HG03103 (cell line): ENCODE measurements around the gene TRAF3IP1.
A peak's percentile ranks its signal among the peaks of the same experiment; 100 is the strongest.
"Not testable (repeated sequence)": the region's sequence is repeated elsewhere in the genome, so short reads cannot be mapped to it uniquely, and the experiment has no call there.

Source experiments
- ATAC-seq: cut with Tn5 transposase; IDR thresholded peaks from one replicate; pipeline ENCODE4 v1.9.1; 2021; ENCODE audit warnings: low read depth; ENCODE audit not compliant: unreplicated experiment

Gene TRAF3IP1

GRCh38 chr2:238338710-238339394 is 18.5 kb downstream of the TRAF3IP1 start:
- ATAC-seq: no peak

DNA sequence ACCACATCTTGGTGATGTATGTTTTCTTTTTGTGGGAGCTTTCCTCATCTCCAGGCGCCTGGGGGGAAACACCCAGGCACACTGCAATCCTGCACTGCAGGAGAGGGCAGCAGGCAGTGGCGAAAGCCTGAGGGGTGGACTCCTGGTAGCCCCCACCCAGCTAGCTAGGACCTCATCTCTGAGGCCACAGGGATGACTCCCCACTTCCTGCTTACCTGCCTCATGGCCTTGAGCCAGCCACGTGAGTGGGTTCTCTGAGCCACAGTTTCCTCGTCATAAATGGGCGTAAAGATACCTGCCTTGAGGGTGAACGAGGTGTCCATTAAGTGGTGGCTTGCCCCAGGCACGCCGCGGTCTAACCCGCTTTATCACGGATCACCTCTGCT is 19.1 kb downstream of the TRAF3IP1 start:
- ATAC-seq: no peak

GRCh38 chr2:238339814-238340213 is 19.5 kb downstream of the TRAF3IP1 start:
- no peak for ATAC-seq

GRCh38 chr2:238341536-238341935 is 21.2 kb downstream of the TRAF3IP1 start:
- no peak for ATAC-seq

GRCh38 chr2:238344035-238344434 is 23.7 kb downstream of the TRAF3IP1 start:
- no peak for ATAC-seq

DNA sequence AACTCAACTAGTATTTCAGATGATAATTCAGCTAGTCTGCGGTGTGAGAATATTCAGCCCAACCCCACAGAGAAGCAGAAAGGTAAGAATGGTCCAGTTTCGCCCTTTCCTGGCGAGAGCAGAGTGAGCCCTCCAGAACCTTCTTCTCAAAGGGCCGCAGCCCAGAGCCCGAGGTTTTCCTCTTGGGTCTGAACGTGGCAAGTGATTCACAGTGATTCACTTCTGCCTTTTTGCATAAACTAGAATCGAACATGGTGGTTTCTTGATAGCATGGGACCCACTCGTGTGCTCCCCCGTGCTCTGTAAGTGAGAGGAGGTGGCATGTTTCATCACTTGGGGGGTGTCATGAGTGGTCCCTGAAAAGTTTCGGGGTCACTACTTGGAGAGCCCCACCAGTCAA is 24.2 kb downstream of the TRAF3IP1 start:
- no peak for ATAC-seq

GRCh38 chr2:238345297-238345968 is 25.1 kb downstream of the TRAF3IP1 start:
- no peak for ATAC-seq

- peak; percentile 54 for ATAC-seq
Measured at GRCh38 chr2:238346544-238346943, 26.2 kb downstream of the TRAF3IP1 start.

DNA sequence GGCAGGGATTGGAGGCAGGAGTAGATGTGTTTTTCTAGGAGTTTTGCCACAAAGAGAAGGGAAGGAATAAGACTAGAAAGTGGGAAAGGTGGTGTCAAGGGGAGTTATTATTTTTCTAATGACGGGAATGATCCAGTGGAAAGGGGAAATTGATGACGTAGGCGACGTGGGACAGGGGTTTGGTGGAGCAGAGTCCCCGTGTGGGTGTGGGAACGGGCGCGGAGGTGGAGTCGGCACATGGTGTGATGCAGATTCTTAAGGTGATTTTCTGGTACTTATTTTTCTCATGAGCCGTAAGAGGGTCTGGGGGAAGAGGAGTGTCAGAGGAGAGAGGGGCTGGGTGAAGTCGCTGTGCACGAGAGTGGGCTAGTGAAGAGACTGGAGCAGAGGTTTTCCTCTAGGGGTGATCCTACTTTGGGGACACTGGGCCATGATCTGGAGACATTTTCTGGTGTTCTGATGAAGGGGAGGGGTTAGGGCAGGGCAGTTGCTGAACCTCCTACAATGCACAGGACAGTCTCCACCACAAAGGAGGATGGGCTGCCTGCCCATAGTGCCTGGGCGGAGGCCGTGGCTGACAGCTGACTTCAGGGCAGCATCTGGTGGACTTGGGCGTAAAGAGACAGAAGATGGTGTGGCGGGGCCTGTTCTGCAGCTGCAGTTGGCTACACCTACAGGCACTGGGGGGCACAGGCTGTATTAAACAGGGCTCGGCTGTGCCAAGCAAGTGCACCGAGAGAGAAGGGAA is 30.0 kb downstream of the TRAF3IP1 start:
- no peak for ATAC-seq

GRCh38 chr2:238351315-238351714 is 31.0 kb downstream of the TRAF3IP1 start:
- no peak for ATAC-seq

DNA sequence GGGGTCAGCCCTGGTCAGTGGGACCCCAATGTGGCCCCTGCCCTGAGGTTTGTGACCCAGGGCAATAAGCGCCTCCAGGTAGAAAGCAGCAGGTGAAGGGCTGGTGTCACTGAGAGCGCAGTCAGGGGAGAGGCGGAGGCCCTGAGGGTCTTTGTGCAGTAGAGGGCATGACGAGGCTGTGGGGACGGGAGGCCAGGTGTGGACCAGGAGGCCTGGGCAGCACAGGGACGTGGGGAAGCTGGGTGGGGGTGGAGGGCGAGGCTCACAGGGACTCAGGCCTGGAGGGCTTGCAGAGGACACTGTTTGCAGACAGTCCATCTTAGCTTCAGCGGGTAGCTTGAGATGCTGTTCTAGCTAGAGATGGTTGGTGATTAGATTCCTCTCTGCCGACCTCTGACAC is 32.0 kb downstream of the TRAF3IP1 start:
- ATAC-seq: no peak

DNA sequence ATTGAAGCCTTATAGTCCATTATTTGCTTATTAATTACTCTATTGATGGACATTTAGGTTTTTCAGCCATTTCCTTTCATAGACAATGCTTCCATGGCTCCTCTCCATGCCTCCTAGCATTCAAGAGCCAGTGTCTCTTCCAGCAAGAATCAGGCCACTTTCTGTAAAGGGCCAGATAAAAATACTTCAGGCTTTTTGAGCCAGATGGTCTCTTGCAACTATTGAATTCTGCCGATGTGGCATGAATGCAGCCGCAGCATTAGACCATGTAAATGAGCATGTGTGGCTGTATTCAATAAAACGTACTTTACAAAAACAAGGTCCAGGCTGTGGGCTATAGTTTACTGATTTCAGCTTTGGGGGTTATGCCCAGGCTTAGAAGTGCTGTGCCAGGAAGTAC is 38.5 kb downstream of the TRAF3IP1 start:
- no peak for ATAC-seq

GRCh38 chr2:238359403-238359802 is 39.1 kb downstream of the TRAF3IP1 start:
- no peak for ATAC-seq

- ATAC-seq: no peak
Measured at GRCh38 chr2:238361877-238362276, 41.6 kb downstream of the TRAF3IP1 start.

DNA sequence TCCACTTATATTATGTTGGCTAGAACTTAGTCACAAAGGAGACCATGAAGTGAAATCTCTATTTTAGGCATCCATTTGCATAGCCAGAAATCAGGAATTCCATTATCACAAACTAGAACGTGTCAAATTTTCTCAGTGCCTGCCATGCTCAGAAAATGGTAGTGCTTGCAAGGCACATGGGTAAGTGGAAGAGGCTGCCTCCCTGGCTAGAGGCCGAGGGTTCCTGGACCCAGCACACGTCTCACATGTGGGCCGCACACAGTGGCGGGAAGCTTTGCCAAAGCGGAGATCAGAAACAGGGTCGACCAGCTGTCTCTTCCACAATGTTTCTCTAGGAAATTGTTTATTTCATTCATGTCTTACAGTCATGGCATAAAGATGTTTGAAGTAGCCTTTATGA is 42.3 kb downstream of the TRAF3IP1 start:
- ATAC-seq: no peak

- ATAC-seq: no peak
Measured at GRCh38 chr2:238369591-238370040, 49.3 kb downstream of the TRAF3IP1 start.

DNA sequence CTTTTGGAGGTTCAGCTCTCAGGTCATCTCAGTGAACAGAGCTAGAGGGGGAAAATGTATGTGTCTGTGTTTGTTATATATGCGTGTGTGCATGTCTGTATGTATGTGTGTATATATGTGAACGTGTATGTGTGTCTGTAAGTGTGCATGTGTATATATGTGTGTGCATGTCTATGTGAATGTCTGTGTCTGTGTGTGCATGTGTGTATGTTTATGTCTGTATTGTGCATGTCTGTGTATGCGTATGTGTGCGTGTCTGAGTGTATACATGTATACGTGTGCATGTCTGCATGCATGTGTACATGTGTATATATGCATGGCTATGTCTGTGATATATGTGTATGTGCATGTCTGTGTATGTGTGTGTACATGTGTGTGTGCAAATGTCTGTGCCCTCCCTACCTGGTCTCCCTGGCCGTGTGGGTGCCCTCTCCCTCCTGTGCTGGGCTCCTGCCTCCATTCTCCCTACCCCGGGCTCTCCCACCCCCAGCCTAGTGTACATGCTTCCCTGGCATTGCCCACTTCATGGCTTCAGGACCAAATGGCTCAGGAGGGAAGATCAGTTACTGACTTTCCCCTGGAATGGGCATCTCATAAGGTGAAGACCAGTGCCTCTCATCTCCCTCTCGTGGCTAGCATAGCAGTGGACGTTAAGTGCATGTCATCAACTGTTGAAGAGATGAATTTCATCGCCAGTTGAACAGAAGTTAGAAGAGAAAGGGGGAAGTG is 49.9 kb downstream of the TRAF3IP1 start:
- no peak for ATAC-seq

DNA sequence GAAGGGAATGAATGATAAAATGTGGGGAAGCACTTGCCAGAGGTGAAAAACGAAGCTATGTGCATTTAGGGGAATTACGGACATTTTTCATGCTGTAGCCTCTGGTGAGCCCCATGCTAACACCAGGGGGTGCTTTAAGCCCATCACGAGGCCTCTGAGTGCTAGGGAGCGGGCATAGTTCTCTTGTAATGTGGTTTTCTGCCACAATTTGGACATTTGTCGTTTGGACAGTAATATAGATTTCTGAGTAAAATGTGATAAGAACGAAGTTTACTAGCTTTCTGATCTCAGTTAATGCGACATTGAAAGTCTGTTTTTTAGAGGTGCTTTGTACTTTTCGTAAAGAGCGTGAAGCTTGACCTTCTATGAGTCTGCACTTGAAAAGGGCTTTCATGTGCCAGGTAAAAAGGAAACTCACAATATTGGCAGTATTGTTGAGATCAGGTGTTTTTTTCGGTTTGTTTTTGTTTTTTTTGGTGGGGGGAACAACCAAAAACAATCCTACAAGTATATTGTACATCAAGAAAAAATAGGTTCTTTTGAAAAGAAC is 50.6 kb downstream of the TRAF3IP1 start:
- ATAC-seq: no peak

DNA sequence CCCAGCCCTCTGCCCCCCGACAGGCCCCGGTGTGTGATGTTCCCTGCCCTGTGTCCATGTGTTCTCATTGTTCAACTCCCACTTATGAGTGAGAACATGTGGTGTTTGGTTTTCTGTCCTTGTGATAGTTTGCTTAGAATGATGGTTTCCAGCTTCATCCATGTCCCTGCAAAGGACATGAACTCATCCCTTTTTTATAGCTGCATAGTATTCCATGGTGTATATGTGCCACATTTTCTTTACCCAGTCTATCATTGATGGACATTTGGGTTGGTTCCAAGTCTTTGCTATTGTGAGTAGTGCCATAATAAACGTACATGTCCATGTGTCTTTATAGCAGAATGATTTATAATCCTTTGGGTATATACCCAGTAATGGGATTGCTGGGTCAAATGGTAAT is 52.0 kb downstream of the TRAF3IP1 start:
- not testable (repeated sequence) for ATAC-seq

- ATAC-seq: no peak
Measured at GRCh38 chr2:238376884-238377391, 56.6 kb downstream of the TRAF3IP1 start.
